Activated naive CD4-positive, alpha-beta T cell treated with Interleukin-2 at 50 U/mL for 16 hours (primary cell): Measurements from ENCODE around the gene RUVBL1.
"Not testable (repeated sequence)": the region's sequence is repeated elsewhere in the genome, so short reads cannot be mapped to it uniquely, and the experiment has no call there.

ENCODE experiments used
- DNase-seq: peaks from one replicate; pipeline ENCODE4 v3.0.0-alpha.2; 2020

The RUVBL1 gene

GRCh38 chr3:128123538-128124368 is at the start of gene RUVBL1:
Gene RUVBL1 (minus strand): TSS chr3:128123812. CDS start chr3:128123724, 88 bp downstream.
- peak; percentile 98 for DNase-seq

- DNase-seq, result no peak
Observed at GRCh38 chr3:128173200-128173599, 49.6 kb upstream of the RUVBL1 start.

- DNase-seq, result no peak
Observed at GRCh38 chr3:128170866-128171516, 47.4 kb upstream of the RUVBL1 start.

GRCh38 chr3:128168836-128169235 is 45.2 kb upstream of the RUVBL1 start:
- no peak for DNase-seq

GRCh38 chr3:128167973-128168674 is 44.5 kb upstream of the RUVBL1 start:
- no peak for DNase-seq

GRCh38 chr3:128167646-128167972 is 44.0 kb upstream of the RUVBL1 start:
- no peak for DNase-seq

- DNase-seq, result no peak
Observed at GRCh38 chr3:128166971-128167453, 43.4 kb upstream of the RUVBL1 start.

- DNase-seq, result no peak
Observed at GRCh38 chr3:128163432-128163831, 39.8 kb upstream of the RUVBL1 start.

- no peak for DNase-seq
Observed at GRCh38 chr3:128160661-128161060, 37.0 kb upstream of the RUVBL1 start.

- no peak for DNase-seq
Observed at GRCh38 chr3:128155616-128156360, 32.2 kb upstream of the RUVBL1 start.

GRCh38 chr3:128154354-128154753 is 30.7 kb upstream of the RUVBL1 start:
- DNase-seq, result not testable (repeated sequence)

- peak; percentile 90 for DNase-seq
Observed at GRCh38 chr3:128153156-128154041, 29.8 kb upstream of the RUVBL1 start, which contains the start of gene EEFSEC. Gene EEFSEC (plus strand): TSS chr3:128153481. CDS start chr3:128153508, 27 bp downstream.

GRCh38 chr3:128152419-128153155 is 29.0 kb upstream of the RUVBL1 start:
- no peak for DNase-seq

GRCh38 chr3:128151758-128152274 is 28.2 kb upstream of the RUVBL1 start:
- DNase-seq, result no peak

- DNase-seq, result no peak
Observed at GRCh38 chr3:128149650-128150049, 26.0 kb upstream of the RUVBL1 start.

- DNase-seq, result no peak
Observed at GRCh38 chr3:128146201-128146600, 22.6 kb upstream of the RUVBL1 start.

GRCh38 chr3:128145279-128145678 is 21.7 kb upstream of the RUVBL1 start:
- no peak for DNase-seq

GRCh38 chr3:128144512-128145187 is 21.0 kb upstream of the RUVBL1 start:
- DNase-seq, result no peak

GRCh38 chr3:128143496-128143895 is 19.9 kb upstream of the RUVBL1 start:
- DNase-seq, result no peak

GRCh38 chr3:128133273-128133883 is 9.8 kb upstream of the RUVBL1 start:
- DNase-seq, result peak; percentile 52
